SU-DHL-6 (cell line): ENCODE results near the gene TBCA.

Experiments
- EZH2phosphoT487 ChIP-seq: fragments of 200-600 bp; sonication (generic), shearing (Covaris generic); conservative IDR thresholded peaks from 2 replicates; pipeline ENCODE4 v1.6.1; 2018; ENCODE audit warnings: mild to moderate bottlenecking, antibody characterized with exemption, low read length, moderate library complexity, mixed read lengths
- TF ChIP-seq, protein P1 (sequence below): fragments of 200-600 bp; sonication (generic); IDR thresholded peaks from one replicate; pipeline ENCODE4 v1.5.1; 2017; ENCODE audit warnings: antibody characterized with exemption, mild to moderate bottlenecking, low read length, moderate library complexity; ENCODE audit not compliant: insufficient read depth, poor library complexity, severe bottlenecking

DNA sequence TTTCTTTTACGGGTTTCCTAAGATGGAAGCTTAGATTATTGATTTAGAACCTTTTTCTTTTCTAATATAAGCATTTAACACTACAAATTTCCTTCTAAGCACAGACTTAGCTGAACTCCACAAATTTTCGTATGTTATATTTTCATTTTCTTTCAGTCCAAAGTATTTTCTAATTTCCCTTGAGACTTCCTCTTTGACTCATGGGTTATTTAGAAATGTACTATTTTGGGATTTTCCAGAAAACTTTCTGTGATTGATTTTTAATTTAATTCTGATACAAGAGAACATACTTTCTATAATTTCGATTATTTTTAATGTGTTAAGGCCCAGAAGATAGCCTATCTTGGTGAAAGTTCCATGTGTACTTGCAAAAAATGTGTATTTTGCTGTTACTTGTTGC, 19.7 kb upstream of the TBCA start:
- TF ChIP-seq, protein P1, sequence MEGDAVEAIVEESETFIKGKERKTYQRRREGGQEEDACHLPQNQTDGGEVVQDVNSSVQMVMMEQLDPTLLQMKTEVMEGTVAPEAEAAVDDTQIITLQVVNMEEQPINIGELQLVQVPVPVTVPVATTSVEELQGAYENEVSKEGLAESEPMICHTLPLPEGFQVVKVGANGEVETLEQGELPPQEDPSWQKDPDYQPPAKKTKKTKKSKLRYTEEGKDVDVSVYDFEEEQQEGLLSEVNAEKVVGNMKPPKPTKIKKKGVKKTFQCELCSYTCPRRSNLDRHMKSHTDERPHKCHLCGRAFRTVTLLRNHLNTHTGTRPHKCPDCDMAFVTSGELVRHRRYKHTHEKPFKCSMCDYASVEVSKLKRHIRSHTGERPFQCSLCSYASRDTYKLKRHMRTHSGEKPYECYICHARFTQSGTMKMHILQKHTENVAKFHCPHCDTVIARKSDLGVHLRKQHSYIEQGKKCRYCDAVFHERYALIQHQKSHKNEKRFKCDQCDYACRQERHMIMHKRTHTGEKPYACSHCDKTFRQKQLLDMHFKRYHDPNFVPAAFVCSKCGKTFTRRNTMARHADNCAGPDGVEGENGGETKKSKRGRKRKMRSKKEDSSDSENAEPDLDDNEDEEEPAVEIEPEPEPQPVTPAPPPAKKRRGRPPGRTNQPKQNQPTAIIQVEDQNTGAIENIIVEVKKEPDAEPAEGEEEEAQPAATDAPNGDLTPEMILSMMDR: no peak
- no peak for TF ChIP-seq EZH2phosphoT487
